Cardiac fibroblast (primary cell): Measurements from ENCODE around the gene LTBP1.
A peak's percentile ranks its signal among the peaks of the same experiment; 100 is the strongest.

Experiments used
- DNase-seq, 2 donors: peaks; one replicate each; pipeline versions ENCODE4 v3.0.0 to v3.0.0-alpha.2; 2010; ENCODE audit warnings: low read depth in 2 of 2
- H3K4me3 ChIP-seq, 2 donors: replicated peaks in 1 of 2; 1 replicate in 1 of 2; 2 replicates in 1 of 2; pipeline ENCODE4 v1.5.1; 2011; ENCODE audit warnings: low read depth in 2 of 2, low read length in 2 of 2, mild to moderate bottlenecking in 2 of 2, moderate library complexity in 1 of 2
- CTCF ChIP-seq: IDR thresholded peaks from one replicate; pipeline ENCODE4 v1.5.1; 2011; ENCODE audit warnings: low read depth, mild to moderate bottlenecking, low read length, inconsistent platforms

The LTBP1 gene

DNA sequence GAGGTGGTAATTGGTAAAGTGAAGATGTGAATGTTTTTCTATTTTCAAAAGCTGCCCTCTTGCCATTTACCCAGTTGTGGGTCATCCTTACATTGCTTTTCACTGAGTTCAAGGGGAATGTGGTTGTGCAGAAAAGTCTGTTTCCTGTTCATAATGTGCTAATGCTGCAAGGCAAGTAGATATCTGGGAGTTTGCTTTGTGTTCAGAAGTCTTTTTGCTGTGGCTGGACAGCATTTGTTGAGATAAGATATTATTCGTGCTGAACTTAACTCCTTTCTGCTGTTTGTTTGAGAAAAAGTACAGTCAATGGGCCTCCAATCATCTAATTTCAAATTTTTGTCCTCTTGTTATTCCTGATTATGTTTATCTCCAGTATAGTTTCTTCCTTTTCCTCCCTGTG is 263.2 kb downstream of the LTBP1 start:
- TF ChIP-seq CTCF = no peak
- DNase-seq = peak; percentile 61 to 74
- no peak overlapping the region for H3K4me3 ChIP-seq

GRCh38 chr2:33210626-33211025 is 263.9 kb downstream of the LTBP1 start:
- no peak for TF ChIP-seq CTCF
- H3K4me3 ChIP-seq = no peak overlapping the region
- DNase-seq = peak; percentile 94 to 98

GRCh38 chr2:33212151-33212550 is 265.4 kb downstream of the LTBP1 start:
- no peak for TF ChIP-seq CTCF
- DNase-seq = peak; percentile 94 to 98
- H3K4me3 ChIP-seq = no peak overlapping the region

GRCh38 chr2:33213244-33213643 is 266.5 kb downstream of the LTBP1 start:
- no peak for TF ChIP-seq CTCF
- peak in 1 of 2 donors; percentile 65 for DNase-seq
- no peak overlapping the region for H3K4me3 ChIP-seq

GRCh38 chr2:33213648-33214047 is 266.9 kb downstream of the LTBP1 start:
- peak in 1 of 2 donors; percentile 69 for DNase-seq

DNA sequence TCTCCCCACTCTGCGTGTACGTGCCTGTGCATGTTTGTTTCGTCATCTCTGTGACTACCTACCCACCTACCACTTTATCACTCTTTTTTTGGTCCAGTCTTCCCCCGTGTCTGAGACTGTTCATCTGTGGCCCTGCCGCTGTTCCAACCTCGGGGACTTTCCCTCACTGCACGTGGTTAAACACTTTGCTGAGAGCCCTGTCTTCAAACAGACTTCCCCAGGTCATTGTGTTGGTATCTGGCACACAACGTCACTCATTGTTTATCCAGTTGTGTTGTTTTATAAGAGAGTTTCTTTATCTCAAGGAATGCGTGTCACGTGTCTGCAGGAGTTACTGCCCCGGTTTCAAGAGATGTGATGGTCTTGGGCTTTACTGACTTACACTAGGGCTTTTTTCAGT is 267.7 kb downstream of the LTBP1 start:
- peak; percentile 93 to 98 for DNase-seq
- no peak for TF ChIP-seq CTCF
- H3K4me3 ChIP-seq = no peak overlapping the region

More at GRCh38 chr2:33213648-33214047, 266.9 kb downstream of the LTBP1 start:
- no peak for TF ChIP-seq CTCF
- H3K4me3 ChIP-seq = no peak overlapping the region

DNA sequence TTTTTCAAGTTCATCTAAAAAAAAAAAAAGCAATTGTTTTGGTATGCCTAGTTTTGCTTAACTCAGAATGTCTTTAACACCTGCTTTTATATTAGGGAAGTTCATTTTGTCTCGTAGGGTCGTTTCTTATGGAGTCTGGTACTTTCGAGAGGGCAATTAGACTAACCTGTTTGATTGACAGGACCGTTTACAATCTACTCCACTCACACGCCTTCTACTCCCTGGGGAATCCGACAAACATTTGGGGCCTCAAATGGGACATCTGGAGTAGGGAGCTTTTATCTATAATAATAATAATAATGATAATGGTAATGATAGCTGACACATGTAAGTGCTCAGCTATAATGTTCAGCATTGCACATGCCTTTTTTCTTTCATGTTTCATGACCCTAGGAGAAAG is 268.1 kb downstream of the LTBP1 start:
- no peak overlapping the region for H3K4me3 ChIP-seq
- no peak for DNase-seq
- no peak for TF ChIP-seq CTCF
